ENCODE data around the gene VNN1.

The VNN1 gene

DNA sequence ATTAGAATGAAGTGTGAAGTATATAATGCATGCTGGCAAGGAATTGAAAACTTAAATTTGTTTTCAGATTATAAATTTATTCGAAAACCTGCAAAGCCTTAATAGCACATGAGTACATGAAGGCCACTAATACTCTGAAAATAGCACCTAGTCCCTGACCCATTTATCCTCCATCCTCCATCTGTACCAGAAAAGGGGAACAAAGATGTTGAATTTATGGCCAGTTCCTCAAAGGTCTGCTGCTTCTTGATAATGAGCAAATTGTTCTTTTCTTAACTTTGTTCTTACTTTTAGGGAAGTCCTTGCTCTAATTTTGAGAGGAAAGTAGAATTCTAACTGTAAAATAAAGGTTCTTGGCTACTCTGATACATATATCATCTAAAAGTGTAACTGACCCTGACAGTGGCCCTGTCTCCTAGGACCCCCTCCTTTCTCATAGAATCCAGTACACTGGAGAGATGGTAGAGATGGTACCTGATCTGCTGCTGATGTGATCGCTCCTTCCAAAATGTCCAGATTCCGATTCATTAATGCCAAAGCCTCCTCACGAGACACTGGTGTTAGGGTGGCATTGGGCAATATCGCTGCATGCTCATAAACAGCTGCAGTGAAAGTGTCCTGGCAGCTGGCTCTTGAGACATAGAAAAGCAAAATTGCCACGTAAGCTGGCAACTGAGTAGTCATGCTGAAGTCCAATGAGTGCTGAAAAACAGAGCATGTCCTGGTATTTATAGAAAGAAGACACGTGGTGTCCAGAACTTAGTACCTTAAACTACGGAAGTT, at the start of gene VNN1:
TSS of gene VNN1 (minus strand) at position 704 of the 783 bp plus-strand sequence. CDS start at position 684, 20 bp downstream.
- no peak for DNase-seq (ENCODE audit: low read depth, low spot score)

GRCh38 chr6:132763269-132763668, 49.4 kb upstream of the VNN1 start:
- DNase-seq (ENCODE audit: low read depth, low spot score), result no peak

GRCh38 chr6:132760256-132760655, 46.4 kb upstream of the VNN1 start:
- no peak for DNase-seq (ENCODE audit: low read depth, low spot score)

GRCh38 chr6:132758689-132759088, 44.8 kb upstream of the VNN1 start:
- DNase-seq (ENCODE audit: low read depth, low spot score), result no peak

DNA sequence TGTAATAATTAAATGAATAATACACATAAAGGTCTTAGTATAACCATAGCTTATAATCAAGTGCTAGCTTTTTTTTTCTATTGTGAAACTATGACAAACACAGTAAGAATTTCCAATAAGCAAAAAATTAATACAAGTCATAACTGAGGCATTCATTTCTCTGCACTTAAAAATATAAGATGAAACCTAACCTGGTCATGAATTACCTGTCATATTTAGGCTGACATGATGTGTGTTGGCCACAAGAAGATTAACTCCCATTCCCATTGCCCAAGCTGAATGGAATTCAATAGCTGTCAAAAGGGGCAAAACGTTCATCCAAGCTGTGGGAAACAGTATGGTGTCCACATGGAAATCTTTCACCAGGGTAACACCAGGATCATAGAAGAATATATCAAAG, 38.4 kb upstream of the VNN1 start:
- no peak for DNase-seq (ENCODE audit: low read depth, low spot score)

GRCh38 chr6:132751828-132752227, 38.0 kb upstream of the VNN1 start:
- DNase-seq (ENCODE audit: low read depth, low spot score), result no peak

GRCh38 chr6:132751306-132751705, 37.5 kb upstream of the VNN1 start:
- DNase-seq (ENCODE audit: low read depth, low spot score), result no peak

- no peak for DNase-seq (ENCODE audit: low read depth, low spot score)
Measured at GRCh38 chr6:132750455-132751248, 36.8 kb upstream of the VNN1 start.

- DNase-seq (ENCODE audit: low read depth, low spot score), result no peak
Measured at GRCh38 chr6:132749111-132749510, 35.3 kb upstream of the VNN1 start.

DNA sequence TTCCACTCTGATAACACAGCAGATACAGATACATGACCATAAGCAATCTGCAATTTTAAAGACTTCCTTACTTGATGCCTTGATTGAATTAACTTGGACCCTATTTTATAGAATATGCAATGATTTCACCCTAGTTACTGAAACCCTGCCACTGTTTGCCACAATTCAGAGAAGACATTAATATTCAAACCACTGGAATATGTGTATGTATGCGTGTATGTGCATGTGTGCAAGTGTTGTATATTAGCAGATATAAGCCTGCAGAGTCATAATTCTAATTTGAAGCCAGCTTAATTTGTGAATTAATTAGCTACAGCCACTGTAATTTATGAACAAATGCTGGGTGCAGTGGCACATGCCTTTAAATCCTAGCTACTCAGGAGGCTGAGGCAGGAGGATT, 34.6 kb upstream of the VNN1 start:
- no peak for DNase-seq (ENCODE audit: low read depth, low spot score)

- DNase-seq (ENCODE audit: low read depth, low spot score), result no peak
Measured at GRCh38 chr6:132746048-132746447, 32.2 kb upstream of the VNN1 start.

GRCh38 chr6:132742495-132742894, 28.6 kb upstream of the VNN1 start:
- DNase-seq (ENCODE audit: low read depth, low spot score), result no peak

DNA sequence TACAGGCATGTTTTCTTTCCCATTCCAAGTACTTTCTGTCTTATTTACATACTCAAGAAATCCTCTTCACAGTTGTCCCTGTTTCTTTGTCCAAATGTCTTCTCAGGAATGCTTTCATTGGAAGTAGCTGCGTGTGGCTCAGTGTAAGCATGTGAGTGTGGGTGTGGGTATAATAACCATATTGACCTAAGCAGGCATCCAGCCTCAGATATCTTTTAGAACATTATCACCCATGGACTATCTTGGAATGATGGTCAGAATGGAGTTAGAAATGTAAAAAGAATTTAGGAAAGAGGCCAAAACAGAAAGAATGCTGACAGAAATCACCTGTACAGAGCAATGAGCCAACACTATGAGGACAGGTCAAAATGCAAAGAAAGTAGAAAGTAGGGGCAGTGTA, 27.4 kb upstream of the VNN1 start:
- no peak for DNase-seq (ENCODE audit: low read depth, low spot score)

DNA sequence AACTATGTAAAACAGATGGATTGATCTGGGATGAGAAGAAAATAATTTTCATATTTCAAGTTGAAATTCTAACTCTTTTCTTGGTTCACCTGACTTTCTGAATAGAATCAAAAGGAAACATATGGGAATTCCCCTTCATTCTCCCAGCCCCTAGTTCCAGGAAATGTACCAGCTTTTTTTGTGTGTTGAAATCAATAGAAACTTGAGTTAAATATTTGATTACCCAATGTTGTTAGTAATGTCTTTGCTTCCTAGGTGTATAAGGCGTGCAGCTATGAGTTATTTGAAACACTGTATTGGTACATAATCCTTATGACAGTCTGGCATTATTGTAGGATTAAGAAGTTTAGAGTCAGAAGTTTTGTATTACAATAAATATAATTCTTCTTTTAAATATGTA, 22.4 kb upstream of the VNN1 start:
- DNase-seq (ENCODE audit: low read depth, low spot score), result no peak

DNA sequence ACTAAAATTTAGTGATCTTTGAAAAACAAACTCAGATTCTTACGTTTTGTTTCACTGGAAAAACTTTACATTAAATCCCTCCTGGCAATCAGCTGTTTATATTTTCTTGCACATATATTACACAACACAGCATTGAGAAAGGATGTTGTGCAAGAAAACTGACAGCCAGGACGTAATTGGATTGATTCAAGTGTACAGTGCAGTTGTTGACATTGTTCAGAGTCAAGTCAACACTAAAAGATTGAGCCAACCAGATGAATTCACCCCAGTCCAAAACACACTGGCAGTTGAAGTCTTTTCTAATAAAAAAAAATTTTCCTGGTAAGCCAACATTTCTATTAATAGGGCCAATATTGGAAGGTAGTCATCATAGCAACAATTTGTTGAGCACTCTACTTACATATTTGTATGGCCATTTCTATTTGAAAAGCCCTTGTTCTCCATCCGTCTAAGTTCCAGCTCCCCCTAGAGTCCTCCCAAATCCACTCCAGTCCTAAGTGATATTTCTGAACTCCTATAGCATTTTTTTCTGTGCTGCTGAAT, 20.9 kb upstream of the VNN1 start:
- DNase-seq (ENCODE audit: low read depth, low spot score), result no peak

DNA sequence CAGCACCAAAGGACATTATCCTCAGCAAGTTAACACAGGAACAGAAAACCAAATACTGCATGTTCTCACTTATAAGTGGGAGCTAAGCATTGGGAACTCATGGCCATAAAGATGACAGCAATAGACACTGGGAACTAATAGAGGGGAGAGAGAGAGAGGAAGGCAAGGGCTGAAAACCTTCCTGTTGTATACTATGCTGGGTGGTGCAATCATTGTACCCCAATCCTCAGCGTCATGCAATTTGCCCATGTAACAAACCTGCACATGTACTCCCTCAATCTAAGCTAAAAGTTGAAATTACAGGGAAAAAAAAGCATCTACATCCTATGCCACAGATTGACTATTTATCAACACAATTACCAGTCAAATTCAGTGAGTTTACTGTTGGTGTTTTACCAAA, 20.0 kb upstream of the VNN1 start:
- DNase-seq (ENCODE audit: low read depth, low spot score), result no peak

- no peak for DNase-seq (ENCODE audit: low read depth, low spot score)
Measured at GRCh38 chr6:132733283-132733682, 19.4 kb upstream of the VNN1 start.

GRCh38 chr6:132731086-132731485, 17.2 kb upstream of the VNN1 start:
- DNase-seq (ENCODE audit: low read depth, low spot score), result no peak

- DNase-seq (ENCODE audit: low read depth, low spot score), result no peak
Measured at GRCh38 chr6:132730560-132730959, 16.7 kb upstream of the VNN1 start.

- no peak for DNase-seq (ENCODE audit: low read depth, low spot score)
Measured at GRCh38 chr6:132728616-132729015, 14.8 kb upstream of the VNN1 start.

- no peak for DNase-seq (ENCODE audit: low read depth, low spot score)
Measured at GRCh38 chr6:132726608-132726975, 12.7 kb upstream of the VNN1 start.

GRCh38 chr6:132725947-132726607, 12.2 kb upstream of the VNN1 start:
- DNase-seq (ENCODE audit: low read depth, low spot score), result no peak
